ELF-1 (cell line): ENCODE results near the gene LCN9.

ENCODE experiments used
- DNase-seq: peaks from one replicate; pipeline ENCODE4 v3.0.0-alpha.2; 2016; ENCODE audit warnings: low read depth, low spot score

LCN9 gene

GRCh38 chr9:135698236-135698635, 35.1 kb downstream of the LCN9 start:
- no peak for DNase-seq

- DNase-seq, result no peak
Observed at GRCh38 chr9:135698767-135699166, 35.7 kb downstream of the LCN9 start.

GRCh38 chr9:135699440-135699839, 36.3 kb downstream of the LCN9 start, which contains the start of gene SOHLH1:
SOHLH1 (minus strand) TSS chr9:135699481; CDS start chr9:135699467, 14 bp downstream.
- no peak for DNase-seq

GRCh38 chr9:135700525-135700924, 37.4 kb downstream of the LCN9 start:
- no peak for DNase-seq

- DNase-seq, result no peak
Observed at GRCh38 chr9:135701067-135701958, 38.2 kb downstream of the LCN9 start.

GRCh38 chr9:135701959-135702721, 39.0 kb downstream of the LCN9 start, which contains the start of gene KCNT1:
KCNT1 (plus strand) TSS chr9:135702185; CDS start chr9:135702259, 74 bp downstream.
- peak; percentile 81 for DNase-seq

GRCh38 chr9:135703726-135704125, 40.6 kb downstream of the LCN9 start:
- peak; percentile 74 for DNase-seq

GRCh38 chr9:135704483-135704882, 41.4 kb downstream of the LCN9 start:
- no peak for DNase-seq

GRCh38 chr9:135705376-135705775, 42.3 kb downstream of the LCN9 start:
- no peak for DNase-seq

- DNase-seq, result no peak
Observed at GRCh38 chr9:135706288-135706687, 43.2 kb downstream of the LCN9 start.

GRCh38 chr9:135707252-135708138, 44.4 kb downstream of the LCN9 start:
- DNase-seq, result no peak

- DNase-seq, result no peak
Observed at GRCh38 chr9:135708164-135708563, 45.1 kb downstream of the LCN9 start.

- no peak for DNase-seq
Observed at GRCh38 chr9:135711391-135711790, 48.3 kb downstream of the LCN9 start.

- no peak for DNase-seq
Observed at GRCh38 chr9:135711881-135712280, 48.8 kb downstream of the LCN9 start.

- no peak for DNase-seq
Observed at GRCh38 chr9:135712613-135713295, 49.6 kb downstream of the LCN9 start.

- peak; percentile 53 for DNase-seq
Observed at GRCh38 chr9:135714242-135715055, 51.3 kb downstream of the LCN9 start.

- DNase-seq, result no peak
Observed at GRCh38 chr9:135715056-135715595, 52.0 kb downstream of the LCN9 start.

- no peak for DNase-seq
Observed at GRCh38 chr9:135716045-135716444, 52.9 kb downstream of the LCN9 start.
